Gastrocnemius medialis (tissue), 4 donors: Measurements from ENCODE around the gene SIRPA. TPM values are rescaled to one million over a fixed set of nuclear protein-coding genes. Genes with fewer than 3 reads are reported as not detected.

Experiments used
- ATAC-seq, 2 donors: fragments of 150-250 bp; one replicate each; pipeline ENCODE4 v1.9.1; 2016
- DNase-seq, 2 donors: peaks; one replicate each; pipeline ENCODE4 v3.0.0-alpha.2; 2019
- H3K27ac ChIP-seq, 4 donors: fragments of 200-600 bp; sonication (generic); 1 replicate in 1 of 4; 2 replicates in 3 of 4; pipeline ENCODE4 v1.5.1; 2016 to 2018; ENCODE audit warnings: mild to moderate bottlenecking in 2 of 4, moderate library complexity in 1 of 4
- H3K27me3 ChIP-seq, 3 donors: fragments of 200-600 bp; sonication (generic) in 2 of 3; 1 replicate in 1 of 3; 2 replicates in 2 of 3; pipeline versions ENCODE4 v1.5.1 to v1.6.0; 2016 to 2019; ENCODE audit warnings: mild to moderate bottlenecking in 1 of 3, moderate library complexity in 1 of 3
- H3K36me3 ChIP-seq, 2 donors: fragments of 200-600 bp; sonication (generic) in 1 of 2; one replicate each; pipeline ENCODE4 v1.5.1; 2017 to 2018
- H3K4me1 ChIP-seq, 2 donors: fragments of 200-600 bp; sonication (generic) in 1 of 2; one replicate each; pipeline ENCODE4 v1.5.1; 2016 to 2017; ENCODE audit warnings: mild to moderate bottlenecking in 2 of 2
- H3K4me3 ChIP-seq, 4 donors: fragments of 200-600 bp; sonication (generic) in 3 of 4; 1 replicate in 1 of 4; 2 replicates in 3 of 4; pipeline ENCODE4 v1.5.1; 2016 to 2019; ENCODE audit warnings: mild to moderate bottlenecking in 2 of 4
- H3K9me3 ChIP-seq, 3 donors: fragments of 200-600 bp; sonication (generic) in 2 of 3; 1 replicate in 1 of 3; 2 replicates in 2 of 3; pipeline ENCODE4 v1.5.1; 2016 to 2019
- POLR2A ChIP-seq, 2 donors: fragments of 450-650 bp; IDR thresholded peaks; one replicate each; pipeline ENCODE4 v1.6.1; 2017; ENCODE audit warnings: antibody characterized with exemption in 2 of 2, mild to moderate bottlenecking in 2 of 2, moderate library complexity in 2 of 2
- in situ Hi-C, 4 donors: fragments of 200-750 bp; cut with MboI; loops; one replicate each; pipeline versions ENCODE4 v1.15.0 to v1.8.0; 2017; ENCODE audit warnings: low sequenced_read_pairs in 4 of 4
- intact Hi-C: fragments of 100-400 bp; cut with DNase I; formaldehyde crosslinking; loops from one replicate; pipeline ENCODE4 v1.15.1; 2023; ENCODE audit warnings: low total_unique reads
- total RNA-seq, 4 donors: library from RNA; depleted of rRNA; stranded (reverse); fragments of >200 nt; gene quantifications; one replicate each; pipeline versions ENCODE4 v1.1.0 to v1.2.3, GENCODE V29; 2016
- TF ChIP-seq, protein P1 (sequence below), 5 experiments: fragments of 450-650 bp in 3 of 5; fragments of 200-600 bp in 2 of 5; sonication (generic) in 2 of 5; IDR thresholded peaks in 4 of 5; conservative IDR thresholded peaks in 1 of 5; 1 replicate in 4 of 5; 2 replicates in 1 of 5; pipeline ENCODE4 v1.5.1; 2016 to 2019; ENCODE audit warnings: antibody characterized with exemption in 5 of 5, mild to moderate bottlenecking in 3 of 5, moderate library complexity in 3 of 5

The SIRPA gene
- total RNA-seq, 4 donors from 2014 or later: 14.6 to 62.0 (median 20.6) TPM

DNA sequence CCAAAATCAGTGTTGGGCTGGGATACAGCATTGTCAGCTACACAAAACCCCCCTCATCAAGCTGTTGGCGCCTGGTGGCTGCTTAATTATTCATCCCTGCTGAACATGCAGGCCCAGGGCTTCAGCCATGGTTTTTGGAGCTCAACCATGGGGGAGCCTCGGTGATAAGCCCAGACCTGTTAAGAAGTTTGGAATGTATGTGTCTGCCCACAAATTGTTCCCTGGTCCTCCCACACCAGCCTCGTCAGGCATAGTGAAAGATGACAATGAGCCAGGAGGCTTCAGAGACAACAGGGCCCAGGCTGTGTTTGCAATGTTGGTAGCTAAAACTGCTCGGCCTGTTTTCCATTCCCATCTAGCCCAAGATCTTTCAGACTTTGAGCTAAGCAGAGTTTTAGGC, 34.8 kb upstream of the SIRPA start:
- in situ Hi-C loops: no loop called here
- DNase-seq: no peak
- ATAC-seq: no peak
- H3K36me3 ChIP-seq: no peaks in the 10 kb centered on the region
- intact Hi-C loops: no loop called here
- no peaks in the 10 kb centered on the region for H3K9me3 ChIP-seq
- no peaks in the 10 kb centered on the region for H3K27me3 ChIP-seq
- no peak for TF ChIP-seq POLR2A (IDR thresholded peaks at IDR 0.05)
- TF ChIP-seq, protein P1, sequence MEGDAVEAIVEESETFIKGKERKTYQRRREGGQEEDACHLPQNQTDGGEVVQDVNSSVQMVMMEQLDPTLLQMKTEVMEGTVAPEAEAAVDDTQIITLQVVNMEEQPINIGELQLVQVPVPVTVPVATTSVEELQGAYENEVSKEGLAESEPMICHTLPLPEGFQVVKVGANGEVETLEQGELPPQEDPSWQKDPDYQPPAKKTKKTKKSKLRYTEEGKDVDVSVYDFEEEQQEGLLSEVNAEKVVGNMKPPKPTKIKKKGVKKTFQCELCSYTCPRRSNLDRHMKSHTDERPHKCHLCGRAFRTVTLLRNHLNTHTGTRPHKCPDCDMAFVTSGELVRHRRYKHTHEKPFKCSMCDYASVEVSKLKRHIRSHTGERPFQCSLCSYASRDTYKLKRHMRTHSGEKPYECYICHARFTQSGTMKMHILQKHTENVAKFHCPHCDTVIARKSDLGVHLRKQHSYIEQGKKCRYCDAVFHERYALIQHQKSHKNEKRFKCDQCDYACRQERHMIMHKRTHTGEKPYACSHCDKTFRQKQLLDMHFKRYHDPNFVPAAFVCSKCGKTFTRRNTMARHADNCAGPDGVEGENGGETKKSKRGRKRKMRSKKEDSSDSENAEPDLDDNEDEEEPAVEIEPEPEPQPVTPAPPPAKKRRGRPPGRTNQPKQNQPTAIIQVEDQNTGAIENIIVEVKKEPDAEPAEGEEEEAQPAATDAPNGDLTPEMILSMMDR (IDR thresholded peaks at IDR 0.05 in 4 of 5, conservative IDR thresholded peaks at IDR 0.05 in 1 of 5): no peak
- no peak overlapping the region for H3K27ac ChIP-seq
- H3K4me1 ChIP-seq: peaks cover 0 to 5% of the 10 kb centered on the region in 2 donors
- no peak overlapping the region for H3K4me3 ChIP-seq

DNA sequence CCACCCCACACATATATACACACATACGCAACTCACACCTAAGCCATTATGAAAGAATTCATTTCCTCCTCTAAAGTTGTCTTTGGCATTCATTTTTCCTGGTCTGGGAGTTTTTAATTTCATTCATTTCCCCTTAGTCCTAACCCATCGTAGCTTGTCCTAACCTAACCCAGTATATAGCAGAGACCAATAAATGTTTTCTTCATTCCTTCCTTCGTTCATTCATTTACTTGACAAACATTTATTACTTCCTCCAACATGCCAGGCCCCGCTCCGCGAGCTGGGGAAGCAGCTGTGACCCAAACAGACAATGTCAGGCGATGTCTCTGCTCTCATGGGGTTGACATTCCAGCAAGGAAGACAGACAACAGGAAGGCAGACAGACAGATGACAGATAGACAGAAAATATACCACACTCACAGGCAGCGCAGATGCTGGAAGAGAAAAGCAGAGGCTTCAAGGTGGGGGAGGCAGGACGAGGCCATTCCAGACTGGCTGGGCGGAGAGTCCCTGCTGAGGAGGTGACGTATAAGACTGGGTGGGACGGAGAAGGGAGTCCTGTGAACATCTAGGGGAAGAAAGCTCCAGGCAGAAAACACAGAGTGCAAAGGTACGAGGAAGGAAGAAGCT, 33.7 kb upstream of the SIRPA start:
- Histone ChIP-seq H3K9me3 (no peaks in the 10 kb centered on the region), H3K27ac (no peak overlapping the region), H3K27me3 (no peaks in the 10 kb centered on the region), H3K4me1 (peaks cover 0 to 5% of the 10 kb centered on the region in 2 donors), H3K4me3 (no peak overlapping the region), H3K36me3 (no peaks in the 10 kb centered on the region)
- intact Hi-C loops (no loop called here), in situ Hi-C loops (no loop called here)
- ATAC-seq (no peak), DNase-seq (no peak)
- TF ChIP-seq, protein P1 (IDR thresholded peaks at IDR 0.05 in 4 of 5, conservative IDR thresholded peaks at IDR 0.05 in 1 of 5): no peak
- TF ChIP-seq POLR2A (IDR thresholded peaks at IDR 0.05): no peak

DNA sequence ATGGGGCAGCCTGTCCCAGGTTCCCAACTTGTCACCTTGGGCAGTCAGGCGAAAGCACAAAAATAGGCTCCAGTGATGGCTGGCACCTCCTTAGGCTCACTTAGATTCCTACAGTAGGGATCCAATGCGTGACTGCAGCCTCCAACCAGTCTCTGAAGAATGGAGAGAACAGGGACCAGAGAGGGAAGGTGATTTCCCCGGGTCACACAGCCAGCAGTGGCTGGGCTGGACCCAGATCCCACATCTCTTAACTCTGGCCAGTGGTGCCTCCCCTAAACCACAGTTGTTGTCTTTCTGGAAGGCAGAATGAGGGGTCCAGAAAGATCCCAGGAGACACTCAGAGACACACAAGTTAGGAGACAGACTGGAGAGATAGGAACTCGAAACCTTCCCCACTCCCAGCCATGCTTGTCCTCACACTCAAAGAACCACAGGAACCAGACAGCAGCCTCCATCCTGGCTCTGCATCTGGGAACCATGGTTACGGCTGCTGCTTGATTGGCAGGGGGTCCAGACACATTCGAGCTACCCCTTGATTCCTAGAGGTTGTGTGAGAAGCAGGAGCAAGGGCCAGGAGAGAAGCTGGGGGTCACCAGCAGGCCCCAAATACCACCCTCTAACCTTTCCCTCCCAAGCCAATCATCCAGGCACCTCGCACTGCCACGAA, 33.1 kb upstream of the SIRPA start:
- H3K27me3 ChIP-seq: no peaks in the 10 kb centered on the region
- no peaks in the 10 kb centered on the region for H3K9me3 ChIP-seq
- H3K27ac ChIP-seq: no peak overlapping the region
- ATAC-seq (no peak), DNase-seq (no peak)
- no peak overlapping the region for H3K4me3 ChIP-seq
- no peaks in the 10 kb centered on the region for H3K36me3 ChIP-seq
- peaks cover 0 to 5% of the 10 kb centered on the region in 2 donors for H3K4me1 ChIP-seq
- intact Hi-C loops (no loop called here), in situ Hi-C loops (no loop called here)
- TF ChIP-seq, protein P1 (IDR thresholded peaks at IDR 0.05 in 4 of 5, conservative IDR thresholded peaks at IDR 0.05 in 1 of 5): no peak
- no peak for TF ChIP-seq POLR2A (IDR thresholded peaks at IDR 0.05)

DNA sequence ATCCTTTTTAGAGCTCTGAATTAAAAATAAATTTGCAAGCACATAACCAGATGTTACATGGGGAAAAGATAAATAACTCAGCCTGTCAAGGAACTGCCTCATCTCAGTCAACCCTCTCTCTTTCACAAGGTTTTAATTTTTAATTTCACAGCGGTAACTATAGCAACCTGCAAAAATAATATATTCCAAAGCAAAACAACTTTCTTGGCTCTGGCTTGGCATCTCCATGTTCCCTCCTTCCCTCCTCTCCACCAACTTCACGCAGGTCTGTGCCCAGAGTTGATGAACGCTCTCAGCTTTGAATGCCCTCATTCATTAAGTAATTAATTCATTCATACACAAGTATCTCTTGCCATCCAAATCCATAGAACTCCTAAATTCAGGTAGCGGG, 32.5 kb upstream of the SIRPA start:
- TF ChIP-seq, protein P1 (IDR thresholded peaks at IDR 0.05 in 4 of 5, conservative IDR thresholded peaks at IDR 0.05 in 1 of 5): no peak
- no peak for TF ChIP-seq POLR2A (IDR thresholded peaks at IDR 0.05)
- intact Hi-C loops: no loop called here
- in situ Hi-C loops: no loop called here

More for the DNA sequence above, 32.5 kb upstream of the SIRPA start:
- ATAC-seq: no peak
- Histone ChIP-seq H3K9me3 (no peaks in the 10 kb centered on the region), H3K27ac (no peak overlapping the region), H3K4me1 (peaks cover 0 to 2% of the 10 kb centered on the region in 2 donors), H3K36me3 (no peaks in the 10 kb centered on the region), H3K4me3 (no peak overlapping the region), H3K27me3 (no peaks in the 10 kb centered on the region)
- DNase-seq: no peak
